Liver (tissue), 3 donors: Measurements from ENCODE around the gene USP48.

ENCODE experiments used
- EGR1 ChIP-seq, 2 donors: IDR thresholded peaks; 2 replicates each; pipeline ENCODE4 v1.6.1; 2016 to 2018; ENCODE audit warnings: antibody characterized with exemption in 2 of 2, low read depth in 2 of 2
- FOXA1 ChIP-seq: IDR thresholded peaks from 2 replicates; pipeline ENCODE4 v1.6.1; 2016; ENCODE audit warnings: antibody characterized with exemption
- HNF4A ChIP-seq, 2 donors: conservative IDR thresholded peaks; 2 replicates each; pipeline ENCODE4 v1.6.1; 2016; ENCODE audit warnings: antibody characterized with exemption in 2 of 2, mild to moderate bottlenecking in 2 of 2
- JUND ChIP-seq, 2 donors: IDR thresholded peaks; 2 replicates each; pipeline ENCODE4 v1.6.1; 2016; ENCODE audit warnings: antibody characterized with exemption in 2 of 2
- RAD21 ChIP-seq, 2 donors: IDR thresholded peaks; 2 replicates each; pipeline ENCODE4 v1.6.1; 2016; ENCODE audit warnings: antibody characterized with exemption in 2 of 2, mild to moderate bottlenecking in 2 of 2
- TAF1 ChIP-seq: conservative IDR thresholded peaks from 2 replicates; pipeline ENCODE4 v1.6.1; 2016; ENCODE audit warnings: antibody characterized with exemption, mild to moderate bottlenecking
- TF ChIP-seq, protein P1 (sequence below): fragments of 150-350 bp; IDR thresholded peaks from 2 replicates; pipeline ENCODE4 v1.5.1; 2017; ENCODE audit warnings: improper control_type of control experiment, low read depth, low read length; ENCODE audit not compliant: missing input control
- TF ChIP-seq, protein P2 (sequence below): IDR thresholded peaks from 2 replicates; pipeline ENCODE4 v1.6.1; 2016; ENCODE audit warnings: antibody characterized with exemption
- donor health status: healthy.
- donor health status: healthy.

DNA sequence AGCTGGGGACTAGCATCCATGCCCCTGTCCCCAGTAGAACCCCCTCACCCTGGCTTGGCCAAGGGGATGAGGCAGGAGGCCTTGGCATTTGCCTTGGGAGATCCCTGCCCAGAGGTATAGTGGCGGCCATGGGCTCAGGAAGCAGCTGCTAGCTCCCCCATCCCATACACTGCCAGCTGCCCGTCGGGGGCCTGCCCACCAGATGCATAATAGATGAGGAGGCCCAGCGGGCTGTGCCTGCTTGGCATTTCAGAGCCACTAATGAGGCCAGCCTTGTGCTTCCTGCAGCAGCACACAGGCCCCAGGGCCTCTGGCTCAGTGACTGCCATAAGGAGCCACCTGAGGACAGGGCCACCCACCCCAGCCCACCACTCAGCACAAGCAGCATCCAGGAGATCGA is 137.4 kb downstream of the USP48 start:
- TF ChIP-seq FOXA1 = no peak
- TF ChIP-seq, protein P1, sequence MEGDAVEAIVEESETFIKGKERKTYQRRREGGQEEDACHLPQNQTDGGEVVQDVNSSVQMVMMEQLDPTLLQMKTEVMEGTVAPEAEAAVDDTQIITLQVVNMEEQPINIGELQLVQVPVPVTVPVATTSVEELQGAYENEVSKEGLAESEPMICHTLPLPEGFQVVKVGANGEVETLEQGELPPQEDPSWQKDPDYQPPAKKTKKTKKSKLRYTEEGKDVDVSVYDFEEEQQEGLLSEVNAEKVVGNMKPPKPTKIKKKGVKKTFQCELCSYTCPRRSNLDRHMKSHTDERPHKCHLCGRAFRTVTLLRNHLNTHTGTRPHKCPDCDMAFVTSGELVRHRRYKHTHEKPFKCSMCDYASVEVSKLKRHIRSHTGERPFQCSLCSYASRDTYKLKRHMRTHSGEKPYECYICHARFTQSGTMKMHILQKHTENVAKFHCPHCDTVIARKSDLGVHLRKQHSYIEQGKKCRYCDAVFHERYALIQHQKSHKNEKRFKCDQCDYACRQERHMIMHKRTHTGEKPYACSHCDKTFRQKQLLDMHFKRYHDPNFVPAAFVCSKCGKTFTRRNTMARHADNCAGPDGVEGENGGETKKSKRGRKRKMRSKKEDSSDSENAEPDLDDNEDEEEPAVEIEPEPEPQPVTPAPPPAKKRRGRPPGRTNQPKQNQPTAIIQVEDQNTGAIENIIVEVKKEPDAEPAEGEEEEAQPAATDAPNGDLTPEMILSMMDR = no peak
- TF ChIP-seq, protein P2, sequence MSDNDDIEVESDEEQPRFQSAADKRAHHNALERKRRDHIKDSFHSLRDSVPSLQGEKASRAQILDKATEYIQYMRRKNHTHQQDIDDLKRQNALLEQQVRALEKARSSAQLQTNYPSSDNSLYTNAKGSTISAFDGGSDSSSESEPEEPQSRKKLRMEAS = no peak
- TF ChIP-seq EGR1 (IDR thresholded peaks at IDR 0.05; ENCODE audit: low read depth in 2 of 2) = no peak
- TF ChIP-seq JUND (IDR thresholded peaks at IDR 0.05) = no peak
- no peak for TF ChIP-seq TAF1
- TF ChIP-seq RAD21 (IDR thresholded peaks at IDR 0.05) = no peak
- no peak for TF ChIP-seq HNF4A (conservative IDR thresholded peaks at IDR 0.05)
